Measurements from ENCODE around the gene TFF3.

Gene TFF3

GRCh38 chr21:42346866-42347600 is 31.8 kb upstream of the TFF3 start:
- DNase-seq (ENCODE audit: low spot score), result no peak

- DNase-seq (ENCODE audit: low spot score), result no peak
Measured at GRCh38 chr21:42346441-42346840, 31.2 kb upstream of the TFF3 start.

DNA sequence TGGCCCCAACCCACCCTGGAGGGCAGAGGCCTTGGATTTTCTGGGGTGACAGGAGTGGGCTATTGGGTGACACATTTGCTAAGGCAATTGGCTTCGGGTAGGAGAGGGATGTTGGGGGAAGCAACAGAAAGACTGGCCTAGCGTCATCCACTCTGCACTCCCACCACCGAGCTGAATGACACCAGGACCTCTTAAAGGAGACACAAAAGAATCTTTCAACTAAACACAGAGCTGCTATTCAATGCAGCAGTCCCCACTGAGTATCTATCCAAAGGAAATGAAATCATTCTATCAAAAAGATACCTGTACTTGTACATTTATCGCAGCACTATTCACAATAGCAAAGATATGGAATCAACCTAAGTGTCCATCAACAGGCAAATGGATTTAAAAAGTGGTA is 29.4 kb upstream of the TFF3 start:
- DNase-seq (ENCODE audit: low spot score), result no peak

GRCh38 chr21:42343963-42344510 is 28.8 kb upstream of the TFF3 start:
- no peak for DNase-seq (ENCODE audit: low spot score)

DNA sequence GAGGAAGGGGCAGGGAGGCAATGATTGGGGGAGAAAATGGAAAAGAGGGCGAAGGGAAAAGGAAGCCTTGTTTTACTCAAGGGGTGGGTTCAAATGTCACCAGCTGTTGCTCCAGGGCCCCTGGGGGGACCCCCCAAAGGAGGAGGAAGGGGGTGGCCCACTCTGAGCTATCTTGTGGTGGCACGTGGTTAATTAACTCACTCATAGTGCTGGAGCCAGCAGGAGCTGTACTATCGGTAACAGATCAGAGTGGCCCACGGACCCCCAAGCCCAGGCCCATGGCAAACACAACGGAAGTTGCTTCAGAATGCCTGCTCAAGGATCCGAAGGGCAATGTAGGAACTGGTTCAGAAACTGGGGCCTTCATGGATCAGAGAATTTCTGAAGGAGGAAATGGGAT is 28.3 kb upstream of the TFF3 start:
- no peak for DNase-seq (ENCODE audit: low spot score)

GRCh38 chr21:42343101-42343500 is 27.9 kb upstream of the TFF3 start:
- DNase-seq (ENCODE audit: low spot score), result no peak

- no peak for DNase-seq (ENCODE audit: low spot score)
Measured at GRCh38 chr21:42341776-42342542, 26.8 kb upstream of the TFF3 start.

GRCh38 chr21:42340187-42341050 is 25.2 kb upstream of the TFF3 start:
- no peak for DNase-seq (ENCODE audit: low spot score)

DNA sequence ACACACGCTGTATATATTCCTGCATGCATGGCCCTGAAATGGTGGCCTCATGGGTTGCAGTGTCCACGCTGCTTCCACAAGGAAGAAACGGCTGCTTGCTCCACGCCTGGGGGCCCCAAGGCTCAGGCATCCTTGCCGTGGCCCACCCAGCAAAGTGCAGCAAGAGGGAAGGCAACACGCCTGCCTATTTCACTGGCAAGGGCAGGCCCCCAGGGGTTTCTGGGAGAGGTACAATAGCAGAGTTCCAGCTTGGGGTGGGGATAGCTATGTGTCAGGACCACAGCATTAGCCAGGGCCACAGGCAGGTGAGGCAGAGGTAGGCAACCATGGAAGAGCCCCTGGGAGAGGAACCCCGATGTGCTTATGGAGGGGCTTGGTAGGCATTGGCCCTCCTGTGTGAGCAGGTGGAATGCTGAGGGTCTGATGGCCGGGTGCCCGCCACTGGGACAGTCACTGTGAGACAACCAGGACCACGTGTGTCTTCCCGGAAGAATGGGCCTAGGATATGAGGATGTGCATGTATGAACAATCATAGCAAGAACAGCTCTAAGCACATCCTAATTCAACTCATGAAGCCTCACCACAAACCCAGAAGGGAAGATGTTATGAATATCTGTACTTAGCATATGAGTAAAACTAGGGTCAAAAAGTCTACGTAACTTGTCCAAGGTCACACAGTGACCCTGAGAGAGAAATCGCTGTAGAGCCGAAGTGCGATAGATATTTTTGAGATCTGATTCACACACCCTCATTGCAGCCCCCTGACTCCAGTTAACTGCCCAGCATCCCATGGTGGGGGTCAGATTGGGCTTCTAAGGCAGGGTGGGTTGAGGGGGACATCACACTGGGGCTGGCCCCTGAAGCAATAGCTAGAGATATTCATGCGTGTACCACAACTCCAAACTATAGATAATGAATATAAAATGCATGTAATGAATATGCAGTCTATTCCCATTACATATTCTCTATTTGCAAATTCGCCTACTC is 23.8 kb upstream of the TFF3 start:
- no peak for DNase-seq (ENCODE audit: low spot score)

GRCh38 chr21:42337830-42338728 is 22.9 kb upstream of the TFF3 start:
- peak; percentile 54 for DNase-seq (ENCODE audit: low spot score)

GRCh38 chr21:42337276-42337675 is 22.1 kb upstream of the TFF3 start:
- no peak for DNase-seq (ENCODE audit: low spot score)

DNA sequence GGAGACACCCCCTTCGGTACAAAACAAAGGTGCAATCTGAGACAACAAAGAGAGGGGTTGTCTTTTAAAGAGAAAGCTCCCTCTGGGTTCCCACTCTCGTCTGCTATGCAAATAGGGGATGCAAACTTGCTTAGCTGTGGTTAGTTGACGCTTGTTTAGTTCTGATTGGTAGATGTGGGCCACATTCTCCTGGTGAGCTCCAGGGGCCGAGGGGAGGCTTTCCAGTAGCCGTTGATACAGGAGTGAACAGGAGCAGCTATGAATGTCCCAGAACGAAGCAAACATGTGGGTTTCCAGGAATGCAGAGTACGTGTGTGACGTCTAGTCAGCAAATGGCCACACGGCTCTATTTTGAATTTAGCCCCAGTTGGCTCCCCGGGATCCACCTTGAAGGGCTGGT is 20.8 kb upstream of the TFF3 start:
- no peak for DNase-seq (ENCODE audit: low spot score)

DNA sequence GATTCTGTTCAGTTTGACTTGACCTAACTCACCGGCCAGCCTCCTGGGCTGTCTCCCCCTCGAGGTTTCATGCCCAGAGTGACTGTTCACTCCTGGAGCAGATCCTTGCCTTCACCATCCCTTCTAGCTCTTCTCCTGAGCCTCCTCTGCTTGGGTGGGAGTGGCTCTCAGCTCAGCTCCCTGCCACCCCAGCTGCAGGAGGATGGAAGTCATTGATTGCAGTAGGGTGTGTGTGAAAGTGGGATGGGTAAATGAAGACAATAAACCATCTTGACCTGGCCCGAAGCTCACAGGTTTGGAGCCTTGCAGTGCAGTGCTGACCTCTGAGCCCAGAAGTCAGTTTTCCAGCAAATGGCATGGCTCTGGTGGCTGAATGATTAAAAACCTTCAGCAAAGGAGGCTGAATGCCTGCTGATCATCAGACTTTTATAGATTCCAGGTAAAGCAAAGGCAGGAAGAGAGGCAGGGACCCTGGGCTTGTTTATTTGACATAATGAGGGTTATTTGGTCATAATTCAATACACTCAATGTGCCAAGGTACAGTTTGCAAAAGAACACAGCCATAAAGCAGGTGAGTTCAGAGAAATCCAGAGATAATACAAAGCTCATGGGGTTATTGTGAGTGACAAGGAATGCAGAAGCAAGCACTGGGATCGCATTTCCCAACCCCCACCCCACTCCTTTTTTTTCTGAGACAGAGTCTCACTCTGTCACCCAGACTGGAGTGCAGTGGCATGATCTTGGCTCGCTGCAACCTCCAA is 17.5 kb upstream of the TFF3 start:
- DNase-seq (ENCODE audit: low spot score), result no peak

- no peak for DNase-seq (ENCODE audit: low spot score)
Measured at GRCh38 chr21:42331660-42332059, 16.5 kb upstream of the TFF3 start.

DNA sequence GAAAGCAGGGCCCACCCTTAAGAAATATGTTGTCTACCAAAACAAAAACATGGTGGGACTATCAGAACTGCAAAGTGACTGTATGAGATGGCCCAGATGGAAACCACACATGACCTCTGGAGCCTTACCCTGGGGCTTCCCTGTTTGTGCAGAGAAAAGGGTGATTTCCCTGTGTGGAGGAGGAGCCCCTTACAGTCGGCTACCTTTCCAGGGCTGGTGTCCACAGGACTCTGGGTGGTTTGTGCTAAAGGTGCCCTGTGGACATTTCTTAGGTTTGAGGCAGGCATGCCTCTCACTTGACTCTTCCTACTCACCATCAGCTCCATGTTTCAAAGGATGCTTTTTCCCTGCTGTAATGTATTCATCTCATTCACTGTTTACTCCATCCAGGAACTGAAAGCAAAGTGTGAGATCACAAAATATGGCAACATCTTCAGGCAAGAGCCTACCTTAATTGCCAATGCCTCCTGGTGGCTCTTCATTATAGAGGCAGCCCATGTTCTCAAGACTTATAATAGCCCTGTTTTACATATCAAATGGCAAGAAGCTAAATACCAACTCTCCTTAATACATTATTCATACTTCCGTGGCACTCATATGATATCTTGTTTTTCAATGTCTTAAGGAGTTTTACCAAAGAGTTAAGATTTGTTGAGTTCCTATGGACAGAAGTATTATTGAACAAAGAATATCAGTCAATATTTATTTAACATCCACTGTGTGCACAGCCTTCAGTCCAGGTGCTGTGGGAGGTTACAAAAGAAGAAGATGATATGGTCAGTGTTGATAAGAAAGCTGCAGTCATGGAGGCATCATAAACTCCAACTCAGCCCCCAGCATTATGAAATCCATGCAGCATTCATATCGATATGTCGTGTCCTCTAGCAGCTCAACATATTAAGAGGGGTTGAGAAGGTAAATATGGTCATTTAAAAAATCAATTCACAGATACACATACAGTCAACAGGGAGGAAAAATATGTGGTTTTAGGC is 15.5 kb upstream of the TFF3 start:
- no peak for DNase-seq (ENCODE audit: low spot score)

DNA sequence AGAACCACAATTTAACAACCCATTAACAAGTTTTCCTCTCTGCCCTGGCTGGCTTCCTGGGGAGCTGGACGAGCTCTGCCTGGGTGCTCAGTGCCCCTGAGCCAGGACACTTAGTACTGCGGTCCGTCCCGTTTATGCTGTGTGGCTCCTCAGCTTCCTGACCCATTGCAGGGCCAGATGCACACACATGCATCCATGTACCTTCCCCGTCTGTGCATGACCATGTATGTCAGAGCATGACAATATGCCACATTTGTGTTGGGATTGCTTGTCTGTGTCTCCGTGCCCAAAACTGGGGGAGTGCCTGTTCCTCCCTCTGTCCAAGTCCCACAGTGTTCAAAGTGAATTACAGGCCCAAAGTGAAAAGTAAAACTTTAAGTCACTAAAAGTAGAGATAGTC is 9.7 kb upstream of the TFF3 start:
- no peak for DNase-seq (ENCODE audit: low spot score)

GRCh38 chr21:42321845-42322244 is 6.6 kb upstream of the TFF3 start:
- DNase-seq (ENCODE audit: low spot score), result no peak

GRCh38 chr21:42321231-42321630 is 6.0 kb upstream of the TFF3 start:
- DNase-seq (ENCODE audit: low spot score), result no peak
